HEK293 (cell line): ENCODE results near the gene BMPR1A.

Experiments
- HOXD13 ChIP-seq: sonication (generic); formaldehyde crosslinking; IDR thresholded peaks from 2 replicates; pipeline ENCODE4 v1.8.0; 2022; ENCODE audit warnings: missing genetic modification reagents, borderline replicate concordance
- KLF1 ChIP-seq: fragments of 450-650 bp; formaldehyde crosslinking; IDR thresholded peaks from 2 replicates; pipeline ENCODE4 v1.5.1; 2016; ENCODE audit warnings: missing biosample characterization, missing genetic modification characterization
- KLF8 ChIP-seq: fragments of 450-650 bp; formaldehyde crosslinking; IDR thresholded peaks from 2 replicates; pipeline ENCODE4 v1.5.1; 2016; ENCODE audit warnings: missing biosample characterization, missing genetic modification characterization
- ZEB2 ChIP-seq: fragments of 450-650 bp; formaldehyde crosslinking; IDR thresholded peaks from 2 replicates; pipeline ENCODE4 v1.5.1; 2016; ENCODE audit warnings: missing biosample characterization, missing genetic modification characterization
- ZNF121 ChIP-seq: fragments of 450-650 bp; formaldehyde crosslinking; IDR thresholded peaks from 2 replicates; pipeline ENCODE4 v1.5.1; 2016; ENCODE audit warnings: missing biosample characterization, missing genetic modification characterization
- ZNF394 ChIP-seq: fragments of 450-650 bp; formaldehyde crosslinking; IDR thresholded peaks from 2 replicates; pipeline ENCODE4 v1.5.1; 2016; ENCODE audit warnings: missing biosample characterization, missing genetic modification characterization, mild to moderate bottlenecking, moderate library complexity, borderline replicate concordance
- ZNF48 ChIP-seq: fragments of 450-650 bp; formaldehyde crosslinking; IDR thresholded peaks from 2 replicates; pipeline ENCODE4 v1.5.1; 2016; ENCODE audit warnings: missing biosample characterization, missing genetic modification characterization
- ZNF621 ChIP-seq: fragments of 450-650 bp; formaldehyde crosslinking; IDR thresholded peaks from 2 replicates; pipeline ENCODE4 v1.5.1; 2017; ENCODE audit warnings: missing biosample characterization, missing genetic modification characterization
- TF ChIP-seq, protein P1 (sequence below): fragments of 450-650 bp; formaldehyde crosslinking; IDR thresholded peaks from 2 replicates; pipeline ENCODE4 v1.5.1; 2016; ENCODE audit warnings: missing biosample characterization, missing genetic modification characterization
- TF ChIP-seq, protein P2 (sequence below): fragments of 450-650 bp; formaldehyde crosslinking; IDR thresholded peaks from 2 replicates; pipeline ENCODE4 v1.5.1; 2017; ENCODE audit warnings: missing biosample characterization, missing genetic modification characterization
- TF ChIP-seq, protein P3 (sequence below): fragments of 450-650 bp; IDR thresholded peaks from 2 replicates; pipeline ENCODE4 v1.5.1; 2018; ENCODE audit warnings: missing biosample characterization, mild to moderate bottlenecking, missing genetic modification characterization

DNA sequence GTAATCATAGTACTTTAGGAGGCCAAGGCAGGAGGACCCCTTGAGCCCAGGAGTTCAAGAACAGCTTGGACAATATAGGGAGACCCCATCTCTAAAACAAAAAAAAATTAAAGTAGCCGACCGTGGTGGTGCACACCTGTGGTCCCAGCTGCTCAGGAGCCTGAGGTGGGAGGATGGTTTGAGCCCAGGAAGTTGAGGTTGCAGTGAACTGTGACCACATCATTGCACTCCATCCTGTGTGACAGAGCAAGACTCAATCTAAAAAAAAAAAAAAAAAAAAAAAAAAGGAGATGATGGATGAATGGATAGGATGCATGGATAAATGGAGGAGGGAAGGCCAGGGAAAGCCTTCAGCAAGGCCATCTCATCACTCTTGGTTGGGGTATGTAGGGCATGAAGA lies 33.4 kb upstream of the BMPR1A start:
- TF ChIP-seq ZNF621 (tag by site-specific recombination) (no peak), ZNF48 (tag by site-specific recombination) (no peak), KLF1 (tag by site-specific recombination) (no peak), HOXD13 (CRISPR knock-in tag) (no peak), ZEB2 (tag by site-specific recombination) (no peak), KLF8 (no peak), ZNF394 (tag by site-specific recombination) (no peak), ZNF121 (tag by site-specific recombination) (no peak)
- TF ChIP-seq, protein P1, sequence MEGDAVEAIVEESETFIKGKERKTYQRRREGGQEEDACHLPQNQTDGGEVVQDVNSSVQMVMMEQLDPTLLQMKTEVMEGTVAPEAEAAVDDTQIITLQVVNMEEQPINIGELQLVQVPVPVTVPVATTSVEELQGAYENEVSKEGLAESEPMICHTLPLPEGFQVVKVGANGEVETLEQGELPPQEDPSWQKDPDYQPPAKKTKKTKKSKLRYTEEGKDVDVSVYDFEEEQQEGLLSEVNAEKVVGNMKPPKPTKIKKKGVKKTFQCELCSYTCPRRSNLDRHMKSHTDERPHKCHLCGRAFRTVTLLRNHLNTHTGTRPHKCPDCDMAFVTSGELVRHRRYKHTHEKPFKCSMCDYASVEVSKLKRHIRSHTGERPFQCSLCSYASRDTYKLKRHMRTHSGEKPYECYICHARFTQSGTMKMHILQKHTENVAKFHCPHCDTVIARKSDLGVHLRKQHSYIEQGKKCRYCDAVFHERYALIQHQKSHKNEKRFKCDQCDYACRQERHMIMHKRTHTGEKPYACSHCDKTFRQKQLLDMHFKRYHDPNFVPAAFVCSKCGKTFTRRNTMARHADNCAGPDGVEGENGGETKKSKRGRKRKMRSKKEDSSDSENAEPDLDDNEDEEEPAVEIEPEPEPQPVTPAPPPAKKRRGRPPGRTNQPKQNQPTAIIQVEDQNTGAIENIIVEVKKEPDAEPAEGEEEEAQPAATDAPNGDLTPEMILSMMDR: no peak
- TF ChIP-seq, protein P2, sequence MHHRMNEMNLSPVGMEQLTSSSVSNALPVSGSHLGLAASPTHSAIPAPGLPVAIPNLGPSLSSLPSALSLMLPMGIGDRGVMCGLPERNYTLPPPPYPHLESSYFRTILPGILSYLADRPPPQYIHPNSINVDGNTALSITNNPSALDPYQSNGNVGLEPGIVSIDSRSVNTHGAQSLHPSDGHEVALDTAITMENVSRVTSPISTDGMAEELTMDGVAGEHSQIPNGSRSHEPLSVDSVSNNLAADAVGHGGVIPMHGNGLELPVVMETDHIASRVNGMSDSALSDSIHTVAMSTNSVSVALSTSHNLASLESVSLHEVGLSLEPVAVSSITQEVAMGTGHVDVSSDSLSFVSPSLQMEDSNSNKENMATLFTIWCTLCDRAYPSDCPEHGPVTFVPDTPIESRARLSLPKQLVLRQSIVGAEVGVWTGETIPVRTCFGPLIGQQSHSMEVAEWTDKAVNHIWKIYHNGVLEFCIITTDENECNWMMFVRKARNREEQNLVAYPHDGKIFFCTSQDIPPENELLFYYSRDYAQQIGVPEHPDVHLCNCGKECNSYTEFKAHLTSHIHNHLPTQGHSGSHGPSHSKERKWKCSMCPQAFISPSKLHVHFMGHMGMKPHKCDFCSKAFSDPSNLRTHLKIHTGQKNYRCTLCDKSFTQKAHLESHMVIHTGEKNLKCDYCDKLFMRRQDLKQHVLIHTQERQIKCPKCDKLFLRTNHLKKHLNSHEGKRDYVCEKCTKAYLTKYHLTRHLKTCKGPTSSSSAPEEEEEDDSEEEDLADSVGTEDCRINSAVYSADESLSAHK: no peak
- TF ChIP-seq, protein P3, sequence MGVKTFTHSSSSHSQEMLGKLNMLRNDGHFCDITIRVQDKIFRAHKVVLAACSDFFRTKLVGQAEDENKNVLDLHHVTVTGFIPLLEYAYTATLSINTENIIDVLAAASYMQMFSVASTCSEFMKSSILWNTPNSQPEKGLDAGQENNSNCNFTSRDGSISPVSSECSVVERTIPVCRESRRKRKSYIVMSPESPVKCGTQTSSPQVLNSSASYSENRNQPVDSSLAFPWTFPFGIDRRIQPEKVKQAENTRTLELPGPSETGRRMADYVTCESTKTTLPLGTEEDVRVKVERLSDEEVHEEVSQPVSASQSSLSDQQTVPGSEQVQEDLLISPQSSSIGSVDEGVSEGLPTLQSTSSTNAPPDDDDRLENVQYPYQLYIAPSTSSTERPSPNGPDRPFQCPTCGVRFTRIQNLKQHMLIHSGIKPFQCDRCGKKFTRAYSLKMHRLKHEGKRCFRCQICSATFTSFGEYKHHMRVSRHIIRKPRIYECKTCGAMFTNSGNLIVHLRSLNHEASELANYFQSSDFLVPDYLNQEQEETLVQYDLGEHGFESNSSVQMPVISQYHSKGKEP (tag by site-specific recombination): no peak
